Natural killer cell (primary cell): ENCODE results near the gene ZFP92. TPM values are rescaled to one million over a fixed set of nuclear protein-coding genes. Genes with fewer than 3 reads are reported as not detected.

Source experiments
- ATAC-seq, 3 donors: fragments of 150-1000 bp in 2 of 3; fragments of 200-7000 bp in 1 of 3; cut with Tn5 transposase; 1 replicate in 1 of 3; 2 replicates in 2 of 3; pipeline ENCODE4 v1.10.0; 2021; ENCODE audit warnings: mild to moderate bottlenecking in 2 of 3, moderate library complexity in 2 of 3
- DNase-seq, 2 donors: peaks; one replicate each; pipeline versions ENCODE4 v3.0.0 to v3.0.0-alpha.2; 2013 to 2021; ENCODE audit warnings: mixed read lengths in 1 of 2
- H3K27ac ChIP-seq: one replicate; pipeline ENCODE4 v1.5.1; 2013; ENCODE audit warnings: mild to moderate bottlenecking, low read length
- H3K27me3 ChIP-seq: one replicate; pipeline ENCODE4 v1.6.1; 2013; ENCODE audit warnings: low read length; ENCODE audit not compliant: control insufficient read depth, insufficient read depth
- H3K36me3 ChIP-seq: one replicate; pipeline ENCODE4 v1.6.1; 2013; ENCODE audit warnings: low read length; ENCODE audit not compliant: control insufficient read depth, insufficient read depth
- H3K4me1 ChIP-seq: one replicate; pipeline ENCODE4 v1.6.1; 2013; ENCODE audit warnings: low read length; ENCODE audit not compliant: control insufficient read depth, insufficient read depth
- H3K4me3 ChIP-seq: one replicate; pipeline ENCODE4 v1.5.1; 2013; ENCODE audit warnings: low read length
- H3K9me3 ChIP-seq: one replicate; pipeline ENCODE4 v1.6.1; 2013; ENCODE audit warnings: low read length; ENCODE audit not compliant: control insufficient read depth, insufficient read depth
- H3K27ac Mint-ChIP-seq, 2 donors: one replicate each; pipeline ENCODE4 v1.8.0; 2022; ENCODE audit warnings: mild to moderate bottlenecking in 2 of 2, mixed read lengths in 2 of 2, moderate library complexity in 1 of 2
- H3K27me3 Mint-ChIP-seq, 2 donors: one replicate each; pipeline ENCODE4 v1.8.0; 2022; ENCODE audit warnings: low read depth in 2 of 2, mixed read lengths in 2 of 2
- H3K36me3 Mint-ChIP-seq: one replicate; pipeline ENCODE4 v1.8.0; 2022; ENCODE audit warnings: mixed read lengths
- H3K4me1 Mint-ChIP-seq, 2 donors: one replicate each; pipeline ENCODE4 v1.8.0; 2022; ENCODE audit warnings: mixed read lengths in 2 of 2
- H3K4me3 Mint-ChIP-seq: one replicate; pipeline ENCODE4 v1.8.0; 2022; ENCODE audit warnings: mild to moderate bottlenecking, moderate library complexity, mixed read lengths
- H3K9me3 Mint-ChIP-seq, 2 donors: one replicate each; pipeline ENCODE4 v1.8.0; 2022; ENCODE audit warnings: mixed read lengths in 2 of 2
- whole genome bisulfite sequencing: methylation state at CpG from one replicate; pipeline ENCODE4 v1.1.7; 2013; ENCODE audit warnings: missing lambda C conversion rate; ENCODE audit not compliant: insufficient coverage; 5-methylcytosine and 5-hydroxymethylcytosine counted together
- intact Hi-C: fragments of 100-400 bp; cut with micrococcal nuclease; formaldehyde crosslinking; loops from one replicate; pipeline ENCODE4 v1.14.2; 2022
- total RNA-seq, 4 donors: library from RNA; stranded (reverse); fragments of 120-200 nt in 1 of 4; gene quantifications; one replicate each; pipeline versions ENCODE4 v1.2.3 to v1.2.4, GENCODE V29; 2013 to 2022
- TF ChIP-seq, protein P1 (sequence below): fragments of 200-600 bp; IDR thresholded peaks from one replicate; pipeline ENCODE4 v1.8.0; 2022; ENCODE audit warnings: antibody characterized with exemption

The ZFP92 gene
- total RNA-seq, 3 donors from 2014 or later (not counting 1 experiment from before 2014, with no cell fraction given) = 1.6 to 3.3 (median 2.9) TPM

DNA sequence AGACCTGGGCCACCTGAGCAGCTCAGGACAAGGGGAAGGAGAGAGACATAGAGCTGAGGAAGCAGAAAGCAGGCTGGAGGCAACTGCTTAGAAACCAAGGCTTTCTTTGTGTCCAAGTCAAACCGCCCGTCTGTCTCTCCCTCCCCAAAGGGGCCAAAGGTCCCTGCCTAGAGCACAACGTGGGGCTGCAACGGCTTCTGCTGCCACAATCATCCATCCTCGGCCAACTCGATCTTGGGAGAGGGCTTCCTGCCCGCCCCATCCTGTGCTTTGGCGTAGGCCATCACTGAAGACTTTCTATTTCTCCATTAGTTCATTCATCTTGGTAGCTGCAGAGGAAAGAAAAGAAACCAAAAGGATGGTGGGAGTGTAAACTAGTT is 36.3 kb downstream of the ZFP92 start:
- peaks cover 2% of the 10 kb centered on the region for H3K36me3 ChIP-seq
- ATAC-seq (no peak), DNase-seq (no peak)
- Mint-ChIP-seq H3K4me3 (no peak overlapping the region), H3K36me3 (no peaks in the 10 kb centered on the region), H3K27me3 (no peaks in the 10 kb centered on the region), H3K27ac (no peak overlapping the region), H3K9me3 (no peaks in the 10 kb centered on the region), H3K4me1 (no peaks in the 10 kb centered on the region)
- intact Hi-C loops = no loop called here
- 92% methylated on average over 7 of the region's 8 CpGs for WGBS
- H3K4me3 ChIP-seq = no peak overlapping the region
- TF ChIP-seq, protein P1, sequence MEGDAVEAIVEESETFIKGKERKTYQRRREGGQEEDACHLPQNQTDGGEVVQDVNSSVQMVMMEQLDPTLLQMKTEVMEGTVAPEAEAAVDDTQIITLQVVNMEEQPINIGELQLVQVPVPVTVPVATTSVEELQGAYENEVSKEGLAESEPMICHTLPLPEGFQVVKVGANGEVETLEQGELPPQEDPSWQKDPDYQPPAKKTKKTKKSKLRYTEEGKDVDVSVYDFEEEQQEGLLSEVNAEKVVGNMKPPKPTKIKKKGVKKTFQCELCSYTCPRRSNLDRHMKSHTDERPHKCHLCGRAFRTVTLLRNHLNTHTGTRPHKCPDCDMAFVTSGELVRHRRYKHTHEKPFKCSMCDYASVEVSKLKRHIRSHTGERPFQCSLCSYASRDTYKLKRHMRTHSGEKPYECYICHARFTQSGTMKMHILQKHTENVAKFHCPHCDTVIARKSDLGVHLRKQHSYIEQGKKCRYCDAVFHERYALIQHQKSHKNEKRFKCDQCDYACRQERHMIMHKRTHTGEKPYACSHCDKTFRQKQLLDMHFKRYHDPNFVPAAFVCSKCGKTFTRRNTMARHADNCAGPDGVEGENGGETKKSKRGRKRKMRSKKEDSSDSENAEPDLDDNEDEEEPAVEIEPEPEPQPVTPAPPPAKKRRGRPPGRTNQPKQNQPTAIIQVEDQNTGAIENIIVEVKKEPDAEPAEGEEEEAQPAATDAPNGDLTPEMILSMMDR = no peak
- H3K4me1 ChIP-seq = no peaks in the 10 kb centered on the region
- no peaks in the 10 kb centered on the region for H3K9me3 ChIP-seq
- no peaks in the 10 kb centered on the region for H3K27me3 ChIP-seq
- H3K27ac ChIP-seq = no peak overlapping the region

DNA sequence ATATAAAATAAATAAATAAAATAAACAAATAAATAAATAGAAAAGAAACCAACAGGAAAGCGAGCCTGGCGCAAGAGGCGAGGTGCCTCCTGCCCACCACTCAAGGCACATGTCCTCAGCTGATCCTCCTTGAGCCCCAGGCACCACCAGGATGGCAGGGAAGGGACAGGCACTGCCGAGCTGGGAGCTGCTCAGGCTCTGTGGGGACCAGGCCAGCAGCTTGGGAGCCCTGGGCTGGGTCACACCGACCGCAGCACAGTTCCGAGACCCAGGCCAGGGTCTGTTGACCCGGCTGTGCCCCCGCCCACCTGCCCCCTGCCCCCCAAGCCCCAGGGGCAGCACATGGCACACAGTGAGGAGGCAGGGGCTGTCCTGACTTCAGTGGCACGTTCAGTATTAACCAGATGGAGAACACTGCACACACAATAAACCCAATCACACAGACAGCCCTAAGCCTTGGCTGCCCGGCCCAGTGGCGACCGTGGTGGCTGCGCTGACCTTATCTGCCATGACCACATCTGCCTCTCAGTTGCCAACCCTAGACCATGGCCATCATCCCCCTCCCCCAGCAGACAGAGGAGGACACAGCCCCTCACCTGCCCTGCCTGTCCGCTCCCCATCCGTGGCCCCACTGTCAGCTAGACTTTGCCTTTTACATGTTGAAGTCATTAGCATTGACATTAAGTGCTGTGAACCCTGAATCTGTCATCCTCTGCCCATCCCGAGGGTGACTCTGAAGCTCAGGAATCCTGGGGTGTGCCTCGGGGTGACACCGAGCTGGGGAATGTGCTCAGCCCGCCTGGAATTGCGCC is 37.5 kb downstream of the ZFP92 start:
- no peak for ATAC-seq
- Mint-ChIP-seq H3K4me3 (no peak overlapping the region), H3K27me3 (no peaks in the 10 kb centered on the region), H3K36me3 (no peaks in the 10 kb centered on the region), H3K4me1 (no peaks in the 10 kb centered on the region), H3K9me3 (no peaks in the 10 kb centered on the region), H3K27ac (no peak overlapping the region)
- intact Hi-C loops = no loop called here
- H3K27me3 ChIP-seq = no peaks in the 10 kb centered on the region
- WGBS = 95% methylated on average over 19 of the region's 21 CpGs
- H3K4me1 ChIP-seq = no peaks in the 10 kb centered on the region
- no peak for DNase-seq
- no peak overlapping the region for H3K27ac ChIP-seq
- no peaks in the 10 kb centered on the region for H3K9me3 ChIP-seq
- peaks cover 2% of the 10 kb centered on the region for H3K36me3 ChIP-seq
- TF ChIP-seq, protein P1 = no peak
- H3K4me3 ChIP-seq = no peak overlapping the region

DNA sequence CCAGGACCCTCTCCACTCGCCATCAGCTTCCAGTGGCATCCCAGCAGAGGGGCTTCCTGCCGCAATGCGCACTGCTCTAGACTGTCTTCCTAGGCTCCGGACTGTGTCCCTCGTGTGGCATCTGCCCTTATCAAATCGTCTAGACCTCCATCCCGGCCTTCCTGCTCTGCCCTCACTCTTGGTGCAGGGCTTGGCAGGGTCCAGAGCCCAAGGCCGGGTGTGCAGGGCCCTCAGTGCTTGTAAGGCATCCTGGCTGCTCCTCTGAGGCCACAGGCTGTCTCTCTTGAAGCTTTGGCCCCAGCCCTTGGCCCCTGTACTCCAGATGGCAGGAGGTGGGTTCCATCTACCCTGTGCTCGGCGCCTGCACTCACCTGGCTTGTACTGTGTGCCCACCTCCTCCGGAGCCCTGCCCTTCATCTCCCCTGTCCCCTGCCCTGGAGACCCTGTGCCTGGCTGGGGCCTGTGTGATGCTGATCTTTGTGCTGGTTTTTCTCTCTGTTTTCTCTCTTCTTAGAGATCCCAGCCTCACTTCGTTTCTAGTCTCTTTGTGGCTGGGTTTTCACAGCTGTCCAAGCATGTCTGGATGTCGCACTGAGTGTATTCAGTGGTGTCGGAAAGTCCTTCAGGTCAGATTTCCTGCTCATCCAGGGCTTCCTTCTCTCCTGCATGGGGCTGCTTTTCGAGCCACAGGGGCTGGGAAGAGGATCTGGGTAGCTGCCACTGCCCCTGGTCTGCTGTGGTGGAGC is 38.3 kb downstream of the ZFP92 start:
- Mint-ChIP-seq H3K27ac (no peak overlapping the region), H3K36me3 (no peaks in the 10 kb centered on the region), H3K27me3 (no peaks in the 10 kb centered on the region), H3K9me3 (no peaks in the 10 kb centered on the region), H3K4me1 (no peaks in the 10 kb centered on the region), H3K4me3 (no peak overlapping the region)
- no peak overlapping the region for H3K4me3 ChIP-seq
- DNase-seq = no peak
- no peaks in the 10 kb centered on the region for H3K9me3 ChIP-seq
- H3K27ac ChIP-seq = no peak overlapping the region
- WGBS = 96% methylated on average over 15 of the region's 15 CpGs
- peaks cover 2% of the 10 kb centered on the region for H3K36me3 ChIP-seq
- TF ChIP-seq, protein P1 = no peak
- no peaks in the 10 kb centered on the region for H3K4me1 ChIP-seq
- intact Hi-C loops = no loop called here
- no peak for ATAC-seq
- H3K27me3 ChIP-seq = no peaks in the 10 kb centered on the region
